K562 (cell line): Measurements from ENCODE around the gene SSU72. TPM values are rescaled to one million over a fixed set of nuclear protein-coding genes. Genes with fewer than 3 reads are reported as not detected.

Experiments
- EHMT2 ChIP-seq: fragments of 450-650 bp; IDR thresholded peaks from 2 replicates; pipeline ENCODE4 v1.6.1; 2018; ENCODE audit warnings: antibody characterized with exemption
- GTF2A2 ChIP-seq: IDR thresholded peaks from 2 replicates; pipeline ENCODE4 v1.6.1; 2016; ENCODE audit warnings: mild to moderate bottlenecking, missing genetic modification characterization, missing compliant biosample characterization
- HOXB6 ChIP-seq: fragments of 250-450 bp; sonication (Bioruptor Pico); IDR thresholded peaks from 2 replicates; pipeline ENCODE4 v1.5.1; 2022; ENCODE audit warnings: mild to moderate bottlenecking, borderline replicate concordance
- JUN ChIP-seq, 2 experiments: sonication (generic) in 1 of 2; formaldehyde crosslinking in 1 of 2; IDR thresholded peaks; 2 replicates each; pipeline versions ENCODE4 v1.6.1 to v1.8.0; 2012 to 2022; ENCODE audit warnings: borderline replicate concordance in 2 of 2, mild to moderate bottlenecking in 2 of 2, improper control_type of control experiment in 1 of 2, low read depth in 1 of 2, low read length in 1 of 2, missing genetic modification reagents in 1 of 2
- MAFK ChIP-seq: IDR thresholded peaks from 2 replicates; pipeline ENCODE4 v1.6.1; 2011; ENCODE audit warnings: low read length, improper control_type of control experiment
- MGA ChIP-seq: fragments of 450-650 bp; IDR thresholded peaks from 2 replicates; pipeline ENCODE4 v1.6.1; 2016; ENCODE audit warnings: mild to moderate bottlenecking, moderate library complexity
- NFIX ChIP-seq: fragments of 250-450 bp; sonication (Bioruptor Pico); IDR thresholded peaks from 2 replicates; pipeline ENCODE4 v1.4.0; 2020; ENCODE audit warnings: low read depth, mild to moderate bottlenecking, moderate library complexity
- PURB ChIP-seq: sonication (generic); formaldehyde crosslinking; IDR thresholded peaks from 2 replicates; pipeline ENCODE4 v1.9.0; 2021; ENCODE audit warnings: low read depth, mild to moderate bottlenecking, missing genetic modification reagents
- SAFB2 ChIP-seq: fragments of 200-400 bp; formaldehyde crosslinking; IDR thresholded peaks from 2 replicates; pipeline ENCODE4 v1.6.1; 2018; ENCODE audit warnings: borderline replicate concordance, low read length, low read depth, moderate library complexity; ENCODE audit not compliant: severe bottlenecking
- SAP30 ChIP-seq: fragments of 200-600 bp; sonication (generic); IDR thresholded peaks from 2 replicates; pipeline ENCODE4 v1.6.1; 2012; ENCODE audit warnings: borderline replicate concordance, low read depth, mild to moderate bottlenecking, moderate library complexity, low read length, control low read depth, inconsistent platforms; ENCODE audit not compliant: insufficient read depth, poor library complexity, severe bottlenecking
- TAF15 ChIP-seq: fragments of 200-400 bp; formaldehyde crosslinking; IDR thresholded peaks from 2 replicates; pipeline ENCODE4 v1.6.1; 2017; ENCODE audit warnings: mild to moderate bottlenecking, low read depth, low read length, moderate library complexity
- THAP7 ChIP-seq: fragments of 250-450 bp; sonication (Bioruptor Pico); IDR thresholded peaks from 2 replicates; pipeline ENCODE4 v1.5.0; 2021
- ZBTB17 ChIP-seq: fragments of 450-650 bp; formaldehyde crosslinking; IDR thresholded peaks from 2 replicates; pipeline ENCODE4 v1.4.0; 2020; ENCODE audit warnings: mild to moderate bottlenecking
- ZFX ChIP-seq: sonication (generic); formaldehyde crosslinking; IDR thresholded peaks from 2 replicates; pipeline ENCODE4 v1.8.0; 2022; ENCODE audit warnings: mild to moderate bottlenecking, missing genetic modification reagents, moderate library complexity
- ZNF12 ChIP-seq: sonication (generic); formaldehyde crosslinking; IDR thresholded peaks from 2 replicates; pipeline ENCODE4 v1.4.0; 2020; ENCODE audit warnings: mild to moderate bottlenecking, missing genetic modification reagents
- polyA plus RNA-seq, 8 experiments: library from polyadenylated mRNA; depleted of rRNA in 4 of 8; stranded (reverse) in 5 of 8; unstranded in 3 of 8; fragments of >200 nt; fragmentation: Nextera tagmentation in 2 of 8; fragmentation: Illumina TruSeq in 1 of 8; extraction: Ambion mirVana in 2 of 8; extraction: Trizol in 1 of 8; gene quantifications; 2 replicates each; pipeline versions ENCODE4 v1.2.1 to v1.2.3, GENCODE V29; 2011 to 2014; ENCODE audit warnings: inconsistent platforms in 1 of 8, missing spikeins in 1 of 8
- total RNA-seq, 7 experiments: library from RNA; depleted of rRNA in 6 of 7; stranded (reverse); fragments of >200 nt in 6 of 7; fragmentation: Illumina TruSeq in 2 of 7; extraction: Trizol in 2 of 7; gene quantifications; 2 replicates each; pipeline versions ENCODE4 v1.2.1 to v1.2.3, GENCODE V29; 2011 to 2021; ENCODE audit warnings: low replicate concordance in 1 of 7

The SSU72 gene
- total and polyA plus RNA-seq, 9 of the 15 experiments (the other 6 are each of a cell fraction or from before 2014, with no cell fraction given), result 70.8 to 201 (median 94.6) TPM

- TF ChIP-seq MGA (peak; percentile 48; the same call in 1 of the 2 replicates), ZNF12 (CRISPR knock-in tag) (no peak), ZFX (CRISPR knock-in tag) (peak; percentile 33; the same call in 1 of the 2 replicates), SAFB2 (no peak), THAP7 (no peak), NFIX (no peak), TAF15 (no peak), MAFK (no peak), HOXB6 (CRISPR knock-in tag) (no peak), PURB (CRISPR knock-in tag) (no peak), GTF2A2 (tag) (no peak), JUN (IDR thresholded peaks at IDR 0.05; ENCODE audit: borderline replicate concordance, low read depth, low read length) (peak; percentile 10; the same call in 1 of the 2 replicates), JUN (CRISPR knock-in tag; IDR thresholded peaks at IDR 0.05; ENCODE audit: borderline replicate concordance) (peak; percentile 71; the same call in 1 of the 2 replicates), SAP30 (no peak), ZBTB17 (CRISPR knock-in tag) (no peak), EHMT2 (no peak)
These were observed 24.6 kb upstream of the SSU72 start (continued) for GRCh38 chr1:1599030-1599934.
